Lower leg skin (tissue), 4 donors: Measurements from ENCODE around the gene RABL3. TPM values are rescaled to one million over a fixed set of nuclear protein-coding genes. Genes with fewer than 3 reads are reported as not detected.

Experiments used
- DNase-seq, 2 donors: peaks; one replicate each; pipeline ENCODE4 v3.0.0-alpha.2; 2019; ENCODE audit warnings: low spot score in 2 of 2
- H3K4me3 ChIP-seq: fragments of 200-600 bp; sonication (generic); 2 replicates; pipeline ENCODE4 v1.5.1; 2017; ENCODE audit warnings: mild to moderate bottlenecking, low read depth; ENCODE audit not compliant: poor library complexity, severe bottlenecking
- POLR2A ChIP-seq, 2 donors: fragments of 450-650 bp; IDR thresholded peaks; one replicate each; pipeline ENCODE4 v1.6.1; 2016 to 2017; ENCODE audit warnings: antibody characterized with exemption in 2 of 2, mild to moderate bottlenecking in 1 of 2, moderate library complexity in 1 of 2
- WGBS, 2 donors: methylation state at CpG; one replicate each; pipeline ENCODE4 v1.1.5; 2018; 5-methylcytosine and 5-hydroxymethylcytosine counted together
- intact Hi-C: fragments of 100-400 bp; cut with DNase I; formaldehyde crosslinking; loops from one replicate; pipeline ENCODE4 v1.15.0; 2023; ENCODE audit warnings: low total_unique reads
- total RNA-seq, 4 donors: library from RNA; depleted of rRNA; stranded (reverse); fragments of >200 nt; gene quantifications; one replicate each; pipeline ENCODE4 v1.1.0, GENCODE V29; 2016
- TF ChIP-seq, protein P1 (sequence below), 3 donors: fragments of 450-650 bp; IDR thresholded peaks; one replicate each; pipeline ENCODE4 v1.5.1; 2016; ENCODE audit warnings: antibody characterized with exemption in 3 of 3, mild to moderate bottlenecking in 3 of 3, moderate library complexity in 2 of 3

Gene RABL3
- total RNA-seq, 4 donors from 2014 or later = 8.5 to 27.0 (median 13.1) TPM

- intact Hi-C loops = no loop called here
- TF ChIP-seq POLR2A (IDR thresholded peaks at IDR 0.05) = no peak
- TF ChIP-seq, protein P1, sequence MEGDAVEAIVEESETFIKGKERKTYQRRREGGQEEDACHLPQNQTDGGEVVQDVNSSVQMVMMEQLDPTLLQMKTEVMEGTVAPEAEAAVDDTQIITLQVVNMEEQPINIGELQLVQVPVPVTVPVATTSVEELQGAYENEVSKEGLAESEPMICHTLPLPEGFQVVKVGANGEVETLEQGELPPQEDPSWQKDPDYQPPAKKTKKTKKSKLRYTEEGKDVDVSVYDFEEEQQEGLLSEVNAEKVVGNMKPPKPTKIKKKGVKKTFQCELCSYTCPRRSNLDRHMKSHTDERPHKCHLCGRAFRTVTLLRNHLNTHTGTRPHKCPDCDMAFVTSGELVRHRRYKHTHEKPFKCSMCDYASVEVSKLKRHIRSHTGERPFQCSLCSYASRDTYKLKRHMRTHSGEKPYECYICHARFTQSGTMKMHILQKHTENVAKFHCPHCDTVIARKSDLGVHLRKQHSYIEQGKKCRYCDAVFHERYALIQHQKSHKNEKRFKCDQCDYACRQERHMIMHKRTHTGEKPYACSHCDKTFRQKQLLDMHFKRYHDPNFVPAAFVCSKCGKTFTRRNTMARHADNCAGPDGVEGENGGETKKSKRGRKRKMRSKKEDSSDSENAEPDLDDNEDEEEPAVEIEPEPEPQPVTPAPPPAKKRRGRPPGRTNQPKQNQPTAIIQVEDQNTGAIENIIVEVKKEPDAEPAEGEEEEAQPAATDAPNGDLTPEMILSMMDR (IDR thresholded peaks at IDR 0.05) = no peak
- DNase-seq = no peak
- no peak overlapping the region for H3K4me3 ChIP-seq
These were observed 11.5 kb upstream of the RABL3 start for GRCh38 chr3:120753810-120754209.

GRCh38 chr3:120752865-120753264 lies 10.5 kb upstream of the RABL3 start:
- intact Hi-C loops = no loop called here

DNA sequence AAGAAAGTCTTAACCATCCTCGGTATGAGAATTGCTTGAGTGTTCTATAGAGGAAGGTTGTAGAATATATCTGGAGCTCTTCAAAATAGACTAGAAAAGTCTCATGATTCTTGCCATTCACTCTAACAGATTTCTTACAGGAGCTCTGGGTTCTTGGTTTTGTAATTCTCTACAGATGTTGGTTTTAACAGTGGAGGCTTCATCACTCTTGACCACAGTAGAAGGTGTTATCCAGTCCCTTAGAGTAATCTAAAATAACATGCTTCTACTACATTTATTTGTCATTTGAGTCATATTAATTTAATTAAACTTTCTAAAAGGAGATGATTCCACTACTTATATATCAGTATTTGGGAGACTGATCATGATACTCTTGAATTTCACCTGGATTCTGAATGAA lies 9.9 kb upstream of the RABL3 start:
- TF ChIP-seq, protein P1 (IDR thresholded peaks at IDR 0.05) = no peak
- TF ChIP-seq POLR2A (IDR thresholded peaks at IDR 0.05) = no peak
- no peak overlapping the region for H3K4me3 ChIP-seq
- no peak for DNase-seq
- 89 to 91% methylated on average over 1 of the region's 1 CpG for WGBS, 2 donors
- intact Hi-C loops = no loop called here

More at GRCh38 chr3:120752865-120753264, 10.5 kb upstream of the RABL3 start:
- H3K4me3 ChIP-seq = no peak overlapping the region
- no peak for DNase-seq
- 96 to 97% methylated on average over 2 of the region's 2 CpGs for WGBS, 2 donors
- TF ChIP-seq POLR2A (IDR thresholded peaks at IDR 0.05) = no peak
- TF ChIP-seq, protein P1 (IDR thresholded peaks at IDR 0.05) = no peak

DNA sequence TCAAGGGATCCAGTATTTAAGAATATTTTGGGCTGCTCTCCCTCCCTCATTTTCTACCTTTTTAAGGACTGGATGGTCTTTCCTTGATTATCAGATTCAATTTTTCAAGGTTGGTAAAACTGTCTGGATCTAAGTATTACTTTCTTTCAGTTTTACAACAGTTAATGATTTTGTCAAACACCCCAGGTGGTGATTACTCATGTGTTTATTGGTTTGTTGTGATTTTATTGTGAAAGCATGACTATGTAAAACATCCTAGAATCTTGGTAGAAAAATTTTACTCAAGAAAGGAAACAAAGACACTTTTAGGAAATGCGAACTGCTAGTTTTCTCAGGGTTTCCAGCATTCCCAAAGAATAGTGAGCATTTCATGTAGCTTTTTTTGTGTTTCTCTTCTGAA lies 7.5 kb upstream of the RABL3 start:
- DNase-seq = no peak
- WGBS, 2 donors = 98 to 100% methylated on average over 1 of the region's 1 CpG
- intact Hi-C loops = no loop called here
- H3K4me3 ChIP-seq = no peak overlapping the region
- no peak for TF ChIP-seq POLR2A (IDR thresholded peaks at IDR 0.05)
- TF ChIP-seq, protein P1 (IDR thresholded peaks at IDR 0.05) = no peak

DNA sequence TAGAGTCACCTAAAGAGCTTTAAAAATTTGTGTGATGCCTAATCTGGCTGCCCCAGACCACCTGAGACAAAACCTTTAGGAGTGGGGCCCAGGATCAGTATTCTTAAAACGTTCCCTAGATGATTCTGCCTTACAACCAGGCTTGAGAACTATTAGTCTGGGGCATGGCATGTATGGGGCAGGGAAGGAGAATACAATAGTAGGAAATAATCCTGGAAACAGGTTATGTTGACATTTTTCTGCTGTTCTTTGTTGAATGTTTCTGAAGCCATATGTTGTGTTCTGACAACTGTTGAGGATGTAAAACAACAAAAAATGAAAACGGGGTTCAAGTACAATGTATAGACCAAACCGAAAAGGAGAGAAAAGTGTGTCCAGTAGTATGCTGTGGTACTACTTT lies 3.1 kb upstream of the RABL3 start:
- intact Hi-C loops = no loop called here

More for the DNA sequence above, 3.1 kb upstream of the RABL3 start:
- 89 to 94% methylated on average over 3 of the region's 3 CpGs for WGBS, 2 donors
- TF ChIP-seq, protein P1 (IDR thresholded peaks at IDR 0.05) = no peak
- no peak overlapping the region for H3K4me3 ChIP-seq
- no peak for DNase-seq
